GM18858 (cell line): ENCODE data around the gene PDC.
"Not testable (repeated sequence)": the region's sequence is repeated elsewhere in the genome, so short reads cannot be mapped to it uniquely, and the experiment has no call there.

Experiments used
- ATAC-seq: cut with Tn5 transposase; IDR thresholded peaks from one replicate; pipeline ENCODE4 v1.9.1; 2021; ENCODE audit not compliant: unreplicated experiment

PDC gene

GRCh38 chr1:186473047-186473446, 12.1 kb upstream of the PDC start:
- no peak for ATAC-seq

- no peak for ATAC-seq
Observed at GRCh38 chr1:186465946-186466345, 5.0 kb upstream of the PDC start.

- not testable (repeated sequence) for ATAC-seq
Observed at GRCh38 chr1:186465491-186465890, 4.6 kb upstream of the PDC start.

- ATAC-seq: no peak
Observed at GRCh38 chr1:186463926-186464325, 3.0 kb upstream of the PDC start.

GRCh38 chr1:186463511-186463910, 2.6 kb upstream of the PDC start:
- no peak for ATAC-seq

- not testable (repeated sequence) for ATAC-seq
Observed at GRCh38 chr1:186459161-186459560, 1.8 kb downstream of the PDC start.

GRCh38 chr1:186456729-186457255, 4.1 kb downstream of the PDC start:
- ATAC-seq: no peak

GRCh38 chr1:186454981-186455380, 5.9 kb downstream of the PDC start:
- peak; percentile 39 for ATAC-seq

GRCh38 chr1:186446152-186446551, 14.8 kb downstream of the PDC start:
- ATAC-seq: no peak

- ATAC-seq: peak; percentile 70
Observed at GRCh38 chr1:186443638-186444037, 17.3 kb downstream of the PDC start.

- ATAC-seq: no peak
Observed at GRCh38 chr1:186442651-186443375, 18.1 kb downstream of the PDC start.

- ATAC-seq: no peak
Observed at GRCh38 chr1:186440584-186440983, 20.3 kb downstream of the PDC start.

- ATAC-seq: no peak
Observed at GRCh38 chr1:186438567-186438966, 22.3 kb downstream of the PDC start.

GRCh38 chr1:186435336-186435735, 25.6 kb downstream of the PDC start:
- no peak for ATAC-seq

- ATAC-seq: no peak
Observed at GRCh38 chr1:186429017-186429416, 31.9 kb downstream of the PDC start.

GRCh38 chr1:186426118-186426517, 34.8 kb downstream of the PDC start:
- ATAC-seq: no peak

- ATAC-seq: no peak
Observed at GRCh38 chr1:186424539-186424938, 36.4 kb downstream of the PDC start.

- no peak for ATAC-seq
Observed at GRCh38 chr1:186421446-186421845, 39.5 kb downstream of the PDC start.

GRCh38 chr1:186420923-186421322, 40.0 kb downstream of the PDC start:
- peak; percentile 93 for ATAC-seq

- no peak for ATAC-seq
Observed at GRCh38 chr1:186420311-186420710, 40.6 kb downstream of the PDC start.

- no peak for ATAC-seq
Observed at GRCh38 chr1:186418503-186418902, 42.4 kb downstream of the PDC start.

- no peak for ATAC-seq
Observed at GRCh38 chr1:186413319-186413718, 47.6 kb downstream of the PDC start.

- peak; percentile 77 for ATAC-seq
Observed at GRCh38 chr1:186409091-186409490, 51.8 kb downstream of the PDC start.
